CD14-positive monocyte (primary cell): ENCODE data around the gene PER2. TPM values are rescaled to one million over a fixed set of nuclear protein-coding genes. Genes with fewer than 3 reads are reported as not detected.

Experiments
- DNase-seq, 3 donors: peaks; one replicate each; pipeline ENCODE4 v3.0.0-alpha.2; 2011 to 2022
- H2AFZ ChIP-seq: 2 replicates; pipeline ENCODE4 v1.6.0; 2012; ENCODE audit warnings: mild to moderate bottlenecking, low read depth, low read length, inconsistent platforms; ENCODE audit not compliant: insufficient read depth, poor library complexity, severe bottlenecking
- H3K27ac ChIP-seq, 2 donors: 1 replicate in 1 of 2; 2 replicates in 1 of 2; pipeline ENCODE4 v1.5.1; 2012 to 2013; ENCODE audit warnings: low read length in 2 of 2, control low read depth in 1 of 2, inconsistent platforms in 1 of 2, low read depth in 1 of 2, mild to moderate bottlenecking in 1 of 2
- H3K27me3 ChIP-seq, 2 donors: one replicate each; pipeline versions ENCODE4 v1.6.0 to v1.6.1; 2011 to 2013; ENCODE audit warnings: low read length in 2 of 2; ENCODE audit not compliant: control insufficient read depth in 2 of 2, insufficient read depth in 2 of 2
- H3K36me3 ChIP-seq, 2 donors: replicated peaks in 1 of 2; 1 replicate in 1 of 2; 2 replicates in 1 of 2; pipeline versions ENCODE4 v1.5.1 to v1.6.1; 2012 to 2013; ENCODE audit warnings: low read length in 2 of 2, control low read depth in 1 of 2, inconsistent platforms in 1 of 2, mild to moderate bottlenecking in 1 of 2; ENCODE audit not compliant: insufficient read depth in 2 of 2, control insufficient read depth in 1 of 2
- H3K4me1 ChIP-seq, 2 donors: 1 replicate in 1 of 2; 2 replicates in 1 of 2; pipeline versions ENCODE4 v1.5.1 to v1.6.1; 2012 to 2013; ENCODE audit warnings: low read length in 2 of 2, control low read depth in 1 of 2, inconsistent platforms in 1 of 2, mild to moderate bottlenecking in 1 of 2, moderate library complexity in 1 of 2; ENCODE audit not compliant: insufficient read depth in 2 of 2, control insufficient read depth in 1 of 2
- H3K4me2 ChIP-seq: replicated peaks from 2 replicates; pipeline ENCODE3; 2012; ENCODE audit warnings: low read length, moderate library complexity, mild to moderate bottlenecking; ENCODE audit not compliant: poor library complexity, severe bottlenecking; ENCODE audit errors: extremely low read depth
- H3K4me3 ChIP-seq, 3 experiments: fragments of 200-600 bp in 1 of 3; sonication (generic) in 1 of 3; replicated peaks in 1 of 3; 1 replicate in 2 of 3; 2 replicates in 1 of 3; pipeline ENCODE4 v1.5.1; 2011 to 2013; ENCODE audit warnings: low read length in 3 of 3, mild to moderate bottlenecking in 3 of 3, control low read depth in 2 of 3, low read depth in 2 of 3, inconsistent platforms in 1 of 3, moderate library complexity in 1 of 3
- H3K79me2 ChIP-seq: 2 replicates; pipeline ENCODE4 v1.6.0; 2012; ENCODE audit warnings: mild to moderate bottlenecking, control low read depth, inconsistent platforms, low read length, moderate library complexity; ENCODE audit not compliant: insufficient read depth
- H3K9ac ChIP-seq: 2 replicates; pipeline ENCODE4 v1.6.0; 2017; ENCODE audit warnings: low read length, mild to moderate bottlenecking; ENCODE audit not compliant: insufficient read depth, poor library complexity, severe bottlenecking
- H3K9me3 ChIP-seq, 2 donors: replicated peaks in 1 of 2; 1 replicate in 1 of 2; 2 replicates in 1 of 2; pipeline versions ENCODE4 v1.5.1 to v1.6.1; 2012 to 2013; ENCODE audit warnings: low read length in 2 of 2, control low read depth in 1 of 2; ENCODE audit not compliant: control insufficient read depth in 1 of 2, insufficient read depth in 1 of 2
- H4K20me1 ChIP-seq: 2 replicates; pipeline ENCODE4 v1.6.0; 2012; ENCODE audit warnings: mild to moderate bottlenecking, low read length, control low read depth, moderate library complexity; ENCODE audit not compliant: insufficient read depth
- H3K27ac Mint-ChIP-seq, 7 donors: one replicate each; pipeline ENCODE4 v1.8.0; 2020; ENCODE audit warnings: mild to moderate bottlenecking in 7 of 7, mixed read lengths in 7 of 7, moderate library complexity in 6 of 7, inconsistent platforms in 2 of 7
- H3K27me3 Mint-ChIP-seq, 3 donors: one replicate each; pipeline ENCODE4 v1.8.0; 2021 to 2022; ENCODE audit warnings: low read depth in 3 of 3, mild to moderate bottlenecking in 3 of 3, mixed read lengths in 3 of 3, moderate library complexity in 3 of 3, inconsistent platforms in 1 of 3
- H3K36me3 Mint-ChIP-seq, 2 donors: one replicate each; pipeline ENCODE4 v1.8.0; 2020; ENCODE audit warnings: mixed read lengths in 2 of 2, inconsistent platforms in 1 of 2, mild to moderate bottlenecking in 1 of 2
- H3K4me1 Mint-ChIP-seq: one replicate; pipeline ENCODE4 v1.8.0; 2020; ENCODE audit warnings: mild to moderate bottlenecking, mixed read lengths
- H3K4me3 Mint-ChIP-seq, 2 donors: one replicate each; pipeline ENCODE4 v1.8.0; 2020; ENCODE audit warnings: mild to moderate bottlenecking in 2 of 2, mixed read lengths in 2 of 2, moderate library complexity in 1 of 2
- H3K9me3 Mint-ChIP-seq, 7 donors: one replicate each; pipeline ENCODE4 v1.8.0; 2020 to 2022; ENCODE audit warnings: mixed read lengths in 7 of 7, mild to moderate bottlenecking in 6 of 7, moderate library complexity in 6 of 7, inconsistent platforms in 2 of 7
- WGBS: methylation state at CpG from one replicate; pipeline ENCODE4 v1.1.5; 2013; ENCODE audit warnings: missing lambda C conversion rate; ENCODE audit not compliant: insufficient coverage; 5-methylcytosine and 5-hydroxymethylcytosine counted together
- intact Hi-C, 2 donors: fragments of 100-400 bp; cut with micrococcal nuclease; formaldehyde crosslinking; loops; one replicate each; pipeline versions ENCODE4 v1.15.0 to v1.15.1; 2023
- polyA plus RNA-seq, 3 donors: library from polyadenylated mRNA; depleted of rRNA in 1 of 3; unstranded in 2 of 3; stranded (reverse) in 1 of 3; fragments of 300-500 nt in 2 of 3; fragments of >200 nt in 1 of 3; fragmentation: Illumina TruSeq in 2 of 3; gene quantifications; 1 replicate in 2 of 3; 2 replicates in 1 of 3; pipeline ENCODE4 v1.2.3, GENCODE V29; 2012 to 2021
- TF ChIP-seq, protein P1 (sequence below): fragments of 200-600 bp; IDR thresholded peaks from one replicate; pipeline ENCODE4 v1.8.0; 2022; ENCODE audit warnings: antibody characterized with exemption, mild to moderate bottlenecking

The PER2 gene
- polyA plus RNA-seq, 3 donors = 1.6 to 5.6 (median 3.1) TPM

GRCh38 chr2:238304116-238304515 is 15.7 kb upstream of the PER2 start:
- DNase-seq = no peak
- Histone ChIP-seq H3K36me3 (no peaks in the 10 kb centered on the region), H4K20me1 (no peaks in the 10 kb centered on the region), H3K9ac (no peak overlapping the region), H3K4me1 (no peaks in the 10 kb centered on the region), H3K27ac (no peak overlapping the region), H3K4me2 (no peak overlapping the region), H3K9me3 (no peaks in the 10 kb centered on the region), H2AFZ (no peak overlapping the region), H3K79me2 (no peaks in the 10 kb centered on the region), H3K4me3 (no peak overlapping the region), H3K27me3 (no peaks in the 10 kb centered on the region)
- no peaks in the 10 kb centered on the region for H3K36me3 Mint-ChIP-seq
- intact Hi-C loops = no loop called here
- 99% methylated on average over 6 of the region's 6 CpGs for WGBS
- no peak overlapping the region for H3K4me3 Mint-ChIP-seq
- TF ChIP-seq, protein P1, sequence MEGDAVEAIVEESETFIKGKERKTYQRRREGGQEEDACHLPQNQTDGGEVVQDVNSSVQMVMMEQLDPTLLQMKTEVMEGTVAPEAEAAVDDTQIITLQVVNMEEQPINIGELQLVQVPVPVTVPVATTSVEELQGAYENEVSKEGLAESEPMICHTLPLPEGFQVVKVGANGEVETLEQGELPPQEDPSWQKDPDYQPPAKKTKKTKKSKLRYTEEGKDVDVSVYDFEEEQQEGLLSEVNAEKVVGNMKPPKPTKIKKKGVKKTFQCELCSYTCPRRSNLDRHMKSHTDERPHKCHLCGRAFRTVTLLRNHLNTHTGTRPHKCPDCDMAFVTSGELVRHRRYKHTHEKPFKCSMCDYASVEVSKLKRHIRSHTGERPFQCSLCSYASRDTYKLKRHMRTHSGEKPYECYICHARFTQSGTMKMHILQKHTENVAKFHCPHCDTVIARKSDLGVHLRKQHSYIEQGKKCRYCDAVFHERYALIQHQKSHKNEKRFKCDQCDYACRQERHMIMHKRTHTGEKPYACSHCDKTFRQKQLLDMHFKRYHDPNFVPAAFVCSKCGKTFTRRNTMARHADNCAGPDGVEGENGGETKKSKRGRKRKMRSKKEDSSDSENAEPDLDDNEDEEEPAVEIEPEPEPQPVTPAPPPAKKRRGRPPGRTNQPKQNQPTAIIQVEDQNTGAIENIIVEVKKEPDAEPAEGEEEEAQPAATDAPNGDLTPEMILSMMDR = no peak
- no peaks in the 10 kb centered on the region for H3K4me1 Mint-ChIP-seq
- H3K27me3 Mint-ChIP-seq = peaks cover 4 to 15% (median 8%) of the 10 kb centered on the region in 3 donors
- peaks cover 0 to 2% (median 0%) of the 10 kb centered on the region in 7 donors for H3K9me3 Mint-ChIP-seq
- no peak overlapping the region for H3K27ac Mint-ChIP-seq

DNA sequence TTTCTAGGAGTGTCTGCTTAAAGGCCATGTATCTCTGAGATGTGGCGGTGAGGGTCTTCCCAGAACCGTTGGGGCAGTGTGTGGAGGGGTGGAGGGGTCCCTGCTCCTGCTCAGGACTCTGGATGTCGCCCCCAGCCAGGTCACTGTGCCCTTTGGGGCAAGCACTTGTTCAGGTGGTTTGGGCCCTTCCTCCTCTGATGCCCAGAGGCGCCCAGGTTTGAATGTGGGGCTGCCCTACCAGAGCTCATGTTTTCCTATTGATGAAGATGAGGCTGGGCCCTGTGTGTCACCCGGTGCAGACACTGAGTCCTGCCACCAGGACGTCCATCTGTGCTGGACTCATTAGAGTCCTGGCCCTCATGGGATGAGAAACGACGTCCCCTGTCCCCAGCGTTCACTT is 14.3 kb upstream of the PER2 start:
- WGBS = 85% methylated on average over 7 of the region's 9 CpGs
- Histone ChIP-seq H3K36me3 (no peaks in the 10 kb centered on the region), H3K27me3 (no peaks in the 10 kb centered on the region), H3K27ac (no peak overlapping the region), H3K9ac (no peak overlapping the region), H3K4me2 (no peak overlapping the region), H4K20me1 (no peaks in the 10 kb centered on the region), H2AFZ (no peak overlapping the region), H3K79me2 (no peaks in the 10 kb centered on the region), H3K4me1 (no peaks in the 10 kb centered on the region), H3K4me3 (no peak overlapping the region), H3K9me3 (no peaks in the 10 kb centered on the region)
- Mint-ChIP-seq H3K4me1 (no peaks in the 10 kb centered on the region), H3K36me3 (no peaks in the 10 kb centered on the region), H3K27me3 (peaks cover 4 to 17% (median 8%) of the 10 kb centered on the region in 3 donors), H3K27ac (no peak overlapping the region), H3K4me3 (no peak overlapping the region), H3K9me3 (peaks cover 0 to 2% (median 0%) of the 10 kb centered on the region in 7 donors)
- intact Hi-C loops = no loop called here
- TF ChIP-seq, protein P1 = no peak
- DNase-seq = no peak
